NCI-H1048 (cell line): ENCODE results near the gene PPIH.
"Not testable (repeated sequence)": the region's sequence is repeated elsewhere in the genome, so short reads cannot be mapped to it uniquely, and the experiment has no call there.

Experiments
- DNase-seq: peaks from one replicate; lab custom pipeline; 2025; lab: John Stamatoyannopoulos, UW

The PPIH gene

DNA sequence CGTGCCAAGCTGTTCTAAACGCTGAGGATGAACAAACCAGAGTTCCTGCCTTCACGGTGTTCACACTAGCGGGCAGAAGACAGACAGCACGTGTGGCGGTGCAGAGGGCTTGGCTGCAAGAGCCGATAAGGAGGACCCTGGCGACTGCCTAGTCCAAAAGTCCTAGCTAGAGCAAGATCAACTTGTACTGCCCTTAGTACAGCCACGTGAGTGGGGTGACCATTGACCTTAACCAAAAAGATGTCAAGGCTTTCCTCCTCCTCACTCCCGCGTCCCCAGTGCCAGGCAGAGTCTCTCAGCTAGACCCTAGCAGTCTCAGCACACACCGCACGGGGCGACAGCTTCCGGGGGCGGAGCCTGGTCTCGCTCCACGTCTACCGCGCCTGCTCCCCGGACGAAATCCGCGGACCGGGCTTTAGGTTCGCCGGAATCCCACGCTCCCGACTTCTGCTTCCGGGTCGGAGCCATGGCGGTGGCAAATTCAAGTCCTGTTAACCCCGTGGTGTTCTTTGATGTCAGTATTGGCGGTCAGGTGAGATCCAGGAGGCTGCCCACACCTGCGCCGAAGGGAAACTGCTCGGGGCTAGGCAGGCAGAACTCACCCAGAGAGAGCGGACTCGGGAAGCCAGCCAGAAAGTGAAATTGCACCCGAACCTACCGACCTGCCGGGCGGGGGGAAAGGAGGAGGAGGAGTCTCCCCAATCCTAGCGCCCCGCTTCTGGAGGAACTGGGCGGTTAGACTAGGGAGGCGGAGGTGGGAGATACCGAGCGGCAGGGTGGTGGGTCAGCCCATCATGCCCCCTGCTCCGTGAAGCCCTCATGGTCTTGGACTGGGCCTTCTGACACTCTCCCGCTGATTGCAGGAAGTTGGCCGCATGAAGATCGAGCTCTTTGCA lies at the start of gene PPIH:
TSS of gene PPIH (plus strand) at position 443 of the 896 bp plus-strand sequence. CDS start at position 467, 24 bp downstream.
- DNase-seq: peak; percentile 82

DNA sequence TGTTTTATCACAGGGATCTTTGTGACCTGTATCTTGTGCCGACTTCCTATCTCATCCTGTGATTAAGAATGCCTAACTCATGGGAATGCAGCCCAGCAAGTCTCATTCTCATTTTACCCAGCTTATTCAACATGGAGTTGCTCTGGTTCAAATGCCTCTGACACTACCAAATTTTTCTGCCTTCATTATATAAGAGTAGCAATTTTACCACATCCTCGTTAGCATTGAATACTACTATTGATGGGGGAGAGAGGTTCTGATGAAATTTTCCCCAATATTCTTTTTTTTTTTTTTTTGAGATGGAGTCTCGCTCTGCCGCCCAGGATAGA lies 44.5 kb upstream of the PPIH start:
- DNase-seq: no peak

DNA sequence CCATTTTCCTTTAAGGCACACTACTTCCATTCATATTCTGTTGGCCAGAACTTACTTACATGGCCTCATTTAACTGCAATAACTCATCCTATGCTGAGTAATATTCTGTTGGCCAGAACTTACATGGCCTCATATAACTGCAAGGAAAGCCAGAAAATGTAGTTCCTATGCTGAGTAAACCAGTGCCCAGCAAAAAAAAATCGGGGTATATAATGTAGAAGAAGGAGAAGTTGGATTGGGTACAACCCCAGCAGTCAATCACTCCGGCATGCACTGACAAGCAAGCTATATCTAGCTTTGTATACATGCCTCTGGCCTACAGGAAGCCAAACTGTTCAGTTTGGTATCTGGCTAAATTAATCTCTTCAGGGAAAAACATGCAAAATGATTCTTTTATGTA lies 39.4 kb upstream of the PPIH start:
- DNase-seq: no peak

DNA sequence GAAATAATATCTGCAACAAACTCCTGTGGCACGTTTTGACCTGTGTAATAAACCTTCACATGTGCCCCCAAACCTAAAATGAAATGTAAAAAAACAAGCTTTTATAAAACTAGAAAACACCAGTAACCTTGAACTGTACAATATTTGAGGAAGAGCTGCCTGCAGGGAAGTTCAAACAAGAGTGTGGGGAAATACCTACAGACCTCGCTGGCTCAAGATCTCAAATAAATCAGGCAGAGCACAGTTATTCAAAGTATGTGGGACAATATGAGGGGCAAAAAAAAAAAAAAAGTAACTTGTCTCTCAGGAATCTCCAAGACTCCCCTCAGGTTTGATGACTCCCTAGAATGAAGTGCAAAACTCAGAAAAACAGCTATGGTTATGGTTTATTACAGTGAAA lies 37.9 kb upstream of the PPIH start:
- no peak for DNase-seq

DNA sequence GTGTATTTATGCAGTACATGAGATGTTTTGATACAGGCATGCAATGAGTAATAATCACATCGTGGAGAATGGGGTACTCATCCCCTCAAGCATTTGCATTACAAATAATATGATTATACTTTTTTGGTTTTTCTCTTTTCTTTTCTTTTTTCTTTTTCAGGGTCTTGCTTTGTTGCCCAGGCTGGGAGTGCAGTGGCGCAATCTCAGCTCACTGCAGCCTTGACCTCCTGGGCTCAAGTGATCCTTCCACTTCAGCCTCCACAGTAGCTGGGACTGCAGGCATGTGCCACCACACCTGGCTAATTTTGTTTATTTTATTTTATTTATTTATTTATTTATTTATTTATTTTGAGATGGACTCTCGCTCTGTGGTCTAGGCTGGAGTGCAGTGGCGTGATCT lies 37.0 kb upstream of the PPIH start:
- not testable (repeated sequence) for DNase-seq

DNA sequence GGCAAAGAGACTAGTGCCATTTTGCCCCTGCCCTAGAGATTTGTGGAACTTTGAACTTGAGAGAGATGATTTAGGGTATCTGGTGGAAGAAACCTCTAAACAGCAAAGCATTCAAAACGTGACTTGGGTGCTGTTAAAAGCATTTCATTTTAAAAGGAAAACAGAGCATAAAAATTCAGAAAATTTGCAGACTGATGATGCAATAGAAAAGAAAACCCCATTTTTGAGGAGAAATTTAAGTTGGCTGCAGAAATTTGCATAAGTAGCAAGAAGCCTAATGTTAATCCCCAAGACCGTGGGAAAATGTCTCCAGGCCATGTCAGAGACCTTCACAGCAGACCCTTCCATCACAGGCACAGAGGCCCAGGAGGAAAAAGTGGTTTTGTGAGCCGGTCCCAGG lies 31.0 kb upstream of the PPIH start:
- DNase-seq: not testable (repeated sequence)

DNA sequence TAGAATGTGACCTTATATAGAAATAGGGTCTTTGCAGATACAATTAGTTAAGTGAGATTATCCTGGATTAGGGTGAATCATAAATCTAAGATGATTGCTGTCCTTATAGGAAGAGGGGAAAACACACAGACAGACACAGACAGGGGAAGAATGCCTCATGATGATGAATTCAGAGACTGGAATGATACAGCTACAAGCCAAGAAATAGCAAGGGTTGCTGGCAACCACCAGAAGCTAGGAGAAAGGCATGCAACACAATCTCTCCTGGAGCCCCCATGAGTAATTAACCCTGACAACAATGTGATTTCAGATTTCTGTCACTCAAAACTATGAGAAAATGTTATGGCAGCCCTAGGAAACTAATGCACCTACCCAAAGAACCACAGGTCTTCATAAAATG lies 19.1 kb upstream of the PPIH start:
- no peak for DNase-seq

DNA sequence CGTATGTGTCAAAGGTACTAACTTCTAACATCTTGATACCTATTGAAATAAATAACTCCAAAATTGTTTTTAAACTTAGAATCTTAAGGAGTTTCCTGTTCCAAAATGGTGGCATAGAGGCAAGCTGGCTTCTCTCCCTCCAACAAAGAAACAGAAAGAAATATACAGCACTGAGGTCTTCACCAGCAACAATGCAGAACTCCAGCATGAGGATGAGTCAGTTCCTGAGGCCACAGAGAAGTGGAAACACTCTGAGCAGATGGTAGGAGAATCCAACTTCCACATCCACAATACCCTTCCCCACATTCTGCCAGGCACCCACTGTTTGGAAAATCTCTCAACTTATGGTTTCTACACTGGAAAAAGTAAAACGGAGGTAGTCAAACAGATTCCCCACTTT lies 12.2 kb upstream of the PPIH start:
- no peak for DNase-seq

DNA sequence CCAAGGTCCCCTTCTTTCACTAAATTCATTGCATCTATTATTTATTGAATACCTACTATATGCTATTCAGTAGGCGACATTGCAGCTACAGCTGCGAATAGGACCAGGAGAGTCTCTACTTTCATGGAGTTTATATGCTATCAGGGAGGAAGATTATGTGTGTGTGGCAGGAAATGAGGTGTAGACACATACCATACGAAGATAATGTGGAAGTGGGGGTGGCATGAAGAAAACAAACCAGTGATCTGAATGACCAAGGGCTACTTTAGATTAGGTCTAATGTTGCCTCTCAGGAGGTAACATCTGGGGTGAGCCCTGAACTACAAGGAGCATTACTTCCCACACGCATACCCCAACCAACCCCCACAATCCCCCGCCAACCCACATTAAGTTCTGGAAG lies 1.0 kb upstream of the PPIH start:
- DNase-seq: no peak

DNA sequence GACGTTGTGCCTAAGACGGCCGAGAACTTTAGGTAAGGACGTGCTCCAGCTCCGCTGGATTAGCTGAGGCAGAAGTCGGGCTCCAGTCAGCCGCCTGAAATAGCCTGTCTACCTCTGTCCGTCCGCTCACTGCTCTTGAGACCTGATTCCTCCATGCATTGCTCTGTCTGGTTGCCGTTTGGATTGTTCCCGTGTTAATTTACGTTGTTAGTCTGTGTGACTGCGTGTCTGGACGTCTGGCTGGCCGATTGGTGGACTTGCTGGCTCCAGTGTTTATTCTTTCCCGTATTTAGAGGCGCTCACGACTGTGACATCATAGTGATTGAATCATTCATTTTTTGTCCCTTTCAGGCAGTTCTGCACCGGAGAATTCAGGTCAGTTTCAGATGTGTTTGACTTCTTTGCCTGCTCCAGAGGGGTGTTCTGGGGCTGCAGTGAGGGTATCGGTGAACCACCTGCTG lies 684 bp downstream of the PPIH start:
- DNase-seq: no peak

DNA sequence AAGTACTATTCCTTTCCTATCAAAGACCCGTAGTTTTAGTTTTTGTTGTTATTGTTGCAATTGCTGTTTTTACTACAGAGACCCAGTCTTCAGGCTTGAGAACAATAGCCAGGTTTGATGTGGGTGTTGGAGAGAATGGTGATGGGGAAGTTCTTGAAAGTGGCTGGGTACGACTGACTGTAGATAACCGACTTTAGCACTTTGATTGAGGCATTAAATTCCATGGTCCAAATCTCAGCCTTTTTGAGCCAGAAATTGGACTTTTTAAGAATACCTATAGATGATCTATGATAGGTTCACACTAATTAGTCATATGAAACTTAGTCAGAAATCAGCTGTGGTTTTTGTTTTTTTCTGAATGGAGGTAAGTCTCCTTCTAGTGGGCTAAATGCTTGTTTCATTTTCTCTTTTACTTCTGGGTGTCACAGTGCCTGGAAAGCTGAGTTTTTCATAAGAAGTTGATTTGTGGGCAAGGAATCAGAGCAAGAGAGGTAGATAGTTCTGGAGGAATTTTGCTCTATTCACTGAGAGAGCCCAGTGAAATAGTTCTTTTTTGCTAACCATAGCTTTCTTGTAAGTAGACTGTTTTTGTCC lies 2.8 kb downstream of the PPIH start:
- DNase-seq: no peak

DNA sequence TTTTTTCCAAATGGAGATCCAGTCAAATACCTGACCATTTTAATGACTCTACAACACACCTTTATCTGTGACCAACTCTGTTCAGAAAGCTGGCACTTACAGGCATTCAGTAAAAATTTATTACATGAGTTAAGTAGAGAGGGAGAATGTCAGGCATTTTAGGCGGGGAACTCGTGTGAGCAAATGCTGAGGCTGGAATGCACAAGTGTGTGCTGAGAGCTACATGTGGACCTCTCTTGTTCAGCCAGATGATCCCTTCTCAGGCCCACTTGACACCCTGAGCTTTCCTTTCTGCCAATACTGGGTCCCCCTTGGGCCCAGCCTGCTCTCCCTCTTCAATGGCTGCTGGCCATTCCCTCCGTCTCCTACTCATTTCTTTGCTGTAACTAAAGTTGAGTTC lies 11.7 kb downstream of the PPIH start:
- DNase-seq: no peak

DNA sequence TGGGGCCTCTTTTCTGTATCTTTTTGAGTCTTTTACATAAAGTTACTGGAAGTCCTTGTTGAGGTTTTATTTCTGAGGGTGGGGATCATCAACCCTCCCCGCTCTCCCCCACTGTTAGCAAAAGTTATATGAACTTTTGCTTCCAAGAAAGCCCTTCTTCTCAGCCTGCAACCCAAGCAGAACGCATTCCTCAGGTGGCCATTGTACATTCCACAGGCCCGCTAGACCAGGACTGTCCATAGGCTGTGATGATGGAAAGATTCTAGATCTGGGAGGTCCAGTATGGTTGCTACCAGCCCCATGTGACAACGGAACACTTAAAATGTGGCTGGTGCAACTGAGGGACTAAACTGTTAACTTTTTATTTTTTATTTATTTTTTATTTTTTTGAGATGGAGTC lies 12.2 kb downstream of the PPIH start:
- no peak for DNase-seq

DNA sequence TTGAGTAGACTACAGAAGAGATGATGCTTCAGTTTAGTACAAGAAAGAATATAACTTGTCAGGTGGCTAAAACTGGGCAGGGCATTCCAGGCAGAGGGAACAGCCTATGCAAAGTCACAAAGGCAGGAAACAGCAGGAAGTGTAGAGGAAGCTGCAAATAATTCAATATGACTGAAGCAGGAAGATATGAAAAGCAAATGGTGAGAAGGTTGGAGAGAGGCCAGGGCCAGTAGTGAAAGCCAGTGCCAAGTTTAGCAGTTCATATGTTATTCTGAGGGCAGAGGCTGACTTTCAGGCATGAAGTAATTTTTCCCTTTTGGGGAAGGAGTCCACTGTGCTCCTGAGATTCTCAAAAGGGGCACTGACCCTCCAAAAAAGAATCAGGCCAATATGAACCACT lies 16.0 kb downstream of the PPIH start:
- no peak for DNase-seq

DNA sequence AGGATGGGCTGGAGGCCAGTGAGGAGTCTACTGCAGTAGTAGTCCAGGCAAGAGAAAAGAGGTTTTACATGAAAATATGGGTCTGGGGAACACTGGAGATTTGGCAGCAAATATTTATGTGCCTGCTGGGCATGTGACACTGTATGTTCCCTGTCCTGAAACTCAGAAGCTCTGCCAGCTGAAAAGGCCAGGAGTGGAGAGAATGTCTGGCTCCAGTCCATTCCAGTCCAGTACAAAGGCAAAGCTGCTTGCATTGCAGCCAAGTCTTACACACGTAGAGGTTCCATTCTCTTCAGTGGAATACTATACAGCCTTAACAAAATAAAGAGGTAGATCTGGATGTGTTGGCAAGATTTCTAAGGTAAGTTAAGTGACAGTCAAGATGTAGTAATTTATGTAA lies 16.5 kb downstream of the PPIH start:
- no peak for DNase-seq

DNA sequence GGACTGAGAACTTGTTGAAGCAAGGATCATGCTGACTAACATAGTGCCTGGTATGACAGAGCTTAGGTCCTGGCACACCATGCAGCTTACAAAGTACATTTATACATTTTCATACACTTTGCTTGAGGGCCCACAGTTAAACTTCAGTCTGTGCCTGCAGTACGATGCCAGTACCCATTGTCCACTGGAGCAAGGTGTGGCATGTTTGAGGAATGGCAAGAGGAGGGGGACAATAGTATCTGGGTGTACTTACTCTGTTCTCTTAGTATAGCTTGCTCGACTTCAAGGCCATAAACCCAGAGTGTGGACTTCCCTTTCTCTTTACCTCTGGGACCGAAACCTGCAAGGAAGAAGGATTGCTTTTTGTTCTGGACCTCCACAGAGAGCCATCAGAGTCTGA lies 17.2 kb downstream of the PPIH start:
- DNase-seq: no peak

DNA sequence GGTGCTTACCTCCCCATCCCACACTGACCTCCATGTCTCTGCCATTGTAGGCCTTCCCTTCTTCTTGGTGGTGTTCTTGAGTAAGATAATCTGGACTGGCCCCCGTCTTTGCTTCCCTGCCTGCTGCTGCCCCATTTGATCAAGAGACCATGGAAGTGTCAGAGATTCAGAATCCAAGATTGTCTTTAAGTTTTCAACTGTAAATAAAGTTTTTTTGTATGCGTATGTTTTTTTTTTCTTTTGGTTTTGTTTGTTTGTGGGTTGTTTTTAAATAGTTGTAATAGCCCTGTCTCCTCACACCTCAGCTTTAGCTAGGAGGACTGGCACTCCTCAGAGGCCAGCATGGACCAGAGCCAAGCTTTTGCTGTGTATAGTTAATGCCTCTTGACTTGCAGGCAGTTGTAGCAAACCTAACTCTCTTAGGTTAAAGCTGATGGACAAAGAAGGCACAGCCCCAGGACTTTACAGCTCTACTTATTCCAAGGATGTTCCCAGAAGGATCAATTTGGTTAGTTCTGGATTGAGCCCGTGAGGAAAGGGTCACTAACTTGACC lies 18.4 kb downstream of the PPIH start:
- DNase-seq: no peak

DNA sequence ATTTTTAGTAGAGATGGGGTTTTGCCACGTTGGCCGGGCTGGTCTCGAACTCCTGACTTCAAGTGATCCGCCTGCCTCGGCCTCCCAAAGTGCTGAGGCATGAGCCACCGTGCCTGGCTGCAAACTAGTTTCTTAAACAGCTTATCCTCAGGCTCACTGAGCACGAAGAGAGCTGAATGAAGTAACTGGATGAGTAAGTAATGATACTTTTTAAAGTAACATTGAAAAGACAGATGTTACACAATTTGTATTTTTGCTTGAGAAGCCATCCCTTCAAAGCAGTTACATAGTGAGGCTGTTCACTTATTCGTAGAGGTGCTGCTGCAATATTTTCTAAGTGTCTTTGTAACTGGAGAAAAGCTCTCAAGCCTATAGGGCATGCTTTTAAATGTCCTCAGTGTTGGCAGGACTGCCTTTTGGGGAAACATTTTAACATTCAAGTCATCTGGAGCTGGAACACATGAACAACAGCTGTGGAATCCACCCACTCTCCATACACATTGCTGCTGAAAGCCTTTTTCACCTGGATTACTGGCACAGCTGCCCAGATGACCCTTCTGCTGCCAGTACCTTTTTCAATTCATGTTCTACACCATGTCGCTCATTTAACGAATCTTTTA lies 21.3 kb downstream of the PPIH start:
- no peak for DNase-seq

DNA sequence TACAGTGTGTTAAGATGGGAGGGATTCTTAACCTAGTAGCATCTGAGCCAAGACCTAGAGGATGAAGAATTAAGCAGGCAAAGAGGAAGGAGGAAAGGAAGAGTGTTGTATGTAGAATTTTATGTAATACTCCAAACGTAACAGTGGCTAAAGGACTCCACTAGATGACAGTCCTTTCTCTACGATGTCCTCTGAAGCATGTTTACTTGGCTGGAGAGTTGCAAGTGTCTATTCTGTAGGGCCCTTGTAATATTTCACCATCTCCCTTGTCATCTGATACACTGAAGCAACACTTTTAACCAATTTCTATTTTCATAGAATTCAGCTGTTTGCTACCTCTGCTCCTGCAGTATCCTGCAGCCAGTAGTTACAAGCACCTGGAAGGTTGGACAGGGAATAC lies 21.8 kb downstream of the PPIH start:
- no peak for DNase-seq

DNA sequence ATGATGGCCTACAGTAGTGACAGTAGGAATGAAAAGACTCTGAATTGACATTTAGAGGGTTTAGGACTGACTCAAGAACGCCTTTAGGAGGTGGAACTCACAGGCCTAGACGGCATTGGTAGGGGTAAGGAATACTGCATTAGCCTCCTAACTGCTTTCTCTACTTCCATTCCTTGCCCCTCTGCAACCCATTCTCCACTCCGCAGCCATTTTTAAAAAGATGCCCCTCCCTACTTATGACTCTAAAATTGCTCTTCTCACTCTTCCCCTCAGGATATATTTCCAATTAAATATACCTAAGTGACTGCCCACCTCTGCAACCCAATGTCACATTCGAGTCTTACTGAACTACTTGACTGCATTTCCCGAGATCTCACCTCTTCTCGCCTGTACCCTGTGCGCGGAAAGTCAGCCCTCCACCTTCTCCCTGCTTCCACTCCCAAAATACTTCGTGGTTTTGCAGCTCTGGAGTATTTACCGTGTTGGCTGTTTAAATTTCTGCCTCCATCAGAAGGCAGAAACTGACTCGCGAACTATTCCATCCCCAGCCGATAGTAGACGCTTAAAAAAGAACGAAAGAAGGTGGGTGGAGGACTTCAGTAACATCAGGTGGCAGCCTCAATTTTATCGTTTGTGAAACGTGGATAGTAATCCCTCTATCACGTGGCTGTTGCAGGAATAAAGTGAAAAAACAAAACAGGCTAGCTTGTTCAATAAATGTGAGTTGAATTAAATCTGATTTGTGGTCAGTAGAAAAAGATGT lies 22.9 kb downstream of the PPIH start:
- no peak for DNase-seq

DNA sequence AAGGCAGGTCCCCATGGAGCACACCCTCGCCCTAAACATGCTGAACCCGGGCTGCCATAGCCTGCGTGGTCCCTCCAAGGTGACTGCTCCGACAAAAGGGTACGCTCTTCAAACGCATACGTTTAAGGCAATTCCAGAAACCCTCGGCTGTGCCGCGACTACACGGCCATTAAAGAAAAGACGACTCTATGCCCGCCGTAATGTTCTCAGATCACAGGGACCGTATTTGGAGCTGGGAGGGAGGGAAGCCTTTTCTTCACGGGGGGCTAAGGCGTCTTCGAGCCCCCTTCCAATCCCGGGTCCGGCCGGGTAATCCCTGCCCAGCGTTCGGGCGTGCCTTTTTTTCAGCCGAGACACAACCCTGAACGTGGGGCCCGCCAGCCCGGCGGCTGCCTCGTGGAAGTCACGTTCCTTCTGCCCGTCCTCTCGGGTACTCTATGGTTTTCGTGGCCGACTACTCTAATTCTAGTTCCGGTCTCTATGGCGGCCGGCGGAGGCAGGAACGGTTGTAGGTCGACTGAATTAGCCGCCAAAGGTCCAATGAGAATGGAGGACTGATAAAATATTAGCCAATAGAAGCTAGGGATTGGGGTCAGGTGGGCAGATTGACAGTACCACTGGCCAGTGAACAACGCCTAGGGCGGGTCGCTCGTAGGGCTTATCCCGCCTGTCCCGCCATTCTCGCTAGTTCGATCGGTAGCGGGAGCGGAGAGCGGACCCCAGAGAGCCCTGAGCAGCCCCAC lies 23.7 kb downstream of the PPIH start, which contains the start of gene YBX1:
TSS of gene YBX1 (plus strand) at position 678 of the 743 bp plus-strand sequence. CDS start 148 bp downstream, outside the sequence.
- peak; percentile 94 for DNase-seq

DNA sequence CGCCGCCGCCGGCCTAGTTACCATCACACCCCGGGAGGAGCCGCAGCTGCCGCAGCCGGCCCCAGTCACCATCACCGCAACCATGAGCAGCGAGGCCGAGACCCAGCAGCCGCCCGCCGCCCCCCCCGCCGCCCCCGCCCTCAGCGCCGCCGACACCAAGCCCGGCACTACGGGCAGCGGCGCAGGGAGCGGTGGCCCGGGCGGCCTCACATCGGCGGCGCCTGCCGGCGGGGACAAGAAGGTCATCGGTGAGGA lies 24.2 kb downstream of the PPIH start:
- not testable (repeated sequence) for DNase-seq
